Smooth muscle cell (in vitro differentiated cells): Measurements from ENCODE around the gene TRIM29. TPM values are rescaled to one million over a fixed set of nuclear protein-coding genes. Genes with fewer than 3 reads are reported as not detected.

Experiments
- DNase-seq: peaks from one replicate; lab custom pipeline; 2025; ENCODE audit not compliant: unreplicated experiment; lab: John Stamatoyannopoulos, UW
- H2AFZ ChIP-seq: fragments of 200-600 bp; sonication (generic); 2 replicates; pipeline ENCODE4 v1.6.0; 2016; ENCODE audit warnings: antibody characterized with exemption, low read depth, mild to moderate bottlenecking
- H3F3A ChIP-seq: fragments of 200-600 bp; sonication (generic); 2 replicates; pipeline ENCODE4 v1.6.0; 2017; ENCODE audit warnings: antibody characterized with exemption, low read depth
- H3K27ac ChIP-seq: fragments of 200-600 bp; sonication (generic); 2 replicates; pipeline ENCODE4 v1.5.1; 2016; ENCODE audit warnings: low read depth, mild to moderate bottlenecking
- H3K27me3 ChIP-seq: fragments of 200-600 bp; sonication (generic); 2 replicates; pipeline ENCODE4 v1.6.1; 2016; ENCODE audit warnings: low read depth, mild to moderate bottlenecking
- H3K36me3 ChIP-seq: fragments of 200-600 bp; sonication (generic); 2 replicates; pipeline ENCODE4 v1.5.1; 2016; ENCODE audit warnings: low read depth
- H3K4me1 ChIP-seq: fragments of 200-600 bp; sonication (generic); 2 replicates; pipeline ENCODE4 v1.5.1; 2016; ENCODE audit warnings: low read depth
- H3K4me2 ChIP-seq: fragments of 200-600 bp; sonication (generic); 2 replicates; pipeline ENCODE4 v1.6.0; 2016; ENCODE audit warnings: mild to moderate bottlenecking
- H3K4me3 ChIP-seq: fragments of 200-600 bp; sonication (generic); 2 replicates; pipeline ENCODE4 v1.5.1; 2016; ENCODE audit warnings: mild to moderate bottlenecking
- H3K79me2 ChIP-seq: fragments of 200-600 bp; sonication (generic); 2 replicates; pipeline ENCODE4 v1.6.0; 2016; ENCODE audit warnings: low read depth, mild to moderate bottlenecking
- H3K9ac ChIP-seq: fragments of 200-600 bp; sonication (generic); 2 replicates; pipeline ENCODE4 v1.6.0; 2016; ENCODE audit warnings: low read depth
- H3K9me3 ChIP-seq: fragments of 200-600 bp; sonication (generic); replicated peaks from 2 replicates; pipeline ENCODE4 v1.5.1; 2016; ENCODE audit warnings: low read depth
- H4K20me1 ChIP-seq: fragments of 200-600 bp; sonication (generic); 2 replicates; pipeline ENCODE4 v1.6.0; 2016; ENCODE audit warnings: low read depth
- CTCF ChIP-seq: fragments of 200-600 bp; sonication (generic); IDR thresholded peaks from 2 replicates; pipeline ENCODE4 v1.5.1; 2017; ENCODE audit warnings: borderline replicate concordance, mild to moderate bottlenecking, antibody characterized with exemption; ENCODE audit not compliant: insufficient read depth, poor library complexity, severe bottlenecking
- whole genome bisulfite sequencing: methylation state at CpG from one replicate; pipeline ENCODE4 v1.1.7; 2016; ENCODE audit warnings: low lambda C conversion rate; 5-methylcytosine and 5-hydroxymethylcytosine counted together
- polyA plus RNA-seq: library from polyadenylated mRNA; unstranded; fragments of >200 nt; fragmentation: Nextera tagmentation; extraction: Ambion mirVana; gene quantifications from 2 replicates; pipeline ENCODE4 v1.2.1, GENCODE V29; 2016
- total RNA-seq: library from RNA; depleted of rRNA; stranded (reverse); fragments of >200 nt; gene quantifications from 2 replicates; pipeline ENCODE4 v1.2.3, GENCODE V29; 2014

Gene TRIM29
- total and polyA plus RNA-seq, 2 experiments from 2014 or later = 20.6 to 37.1 TPM

GRCh38 chr11:120185706-120186455, 48.0 kb upstream of the TRIM29 start:
- Histone ChIP-seq H3K9me3 (no peaks in the 10 kb centered on the region), H3K79me2 (no peaks in the 10 kb centered on the region), H3K27me3 (no peaks in the 10 kb centered on the region), H3K4me1 (peaks cover 30% of the 10 kb centered on the region), H3K27ac (peak overlapping the region; percentile 80), H3K4me3 (no peak overlapping the region), H3K4me2 (no peak overlapping the region), H3K36me3 (no peaks in the 10 kb centered on the region), H3F3A (peaks cover 5% of the 10 kb centered on the region), H3K9ac (no peak overlapping the region), H2AFZ (no peak overlapping the region), H4K20me1 (no peaks in the 10 kb centered on the region)
- TF ChIP-seq CTCF = no peak
- no peak for DNase-seq
- 70% methylated on average over 3 of the region's 3 CpGs for WGBS

- 59% methylated on average over 7 of the region's 7 CpGs for WGBS
- no peak overlapping the region for H3K27ac ChIP-seq
- no peak overlapping the region for H3K9ac ChIP-seq
- no peaks in the 10 kb centered on the region for H3K27me3 ChIP-seq
- peaks cover 38% of the 10 kb centered on the region for H3K4me1 ChIP-seq
- H3K4me3 ChIP-seq = no peak overlapping the region
- no peak for DNase-seq
- TF ChIP-seq CTCF = no peak
- no peaks in the 10 kb centered on the region for H3K36me3 ChIP-seq
- H4K20me1 ChIP-seq = no peaks in the 10 kb centered on the region
- H3K4me2 ChIP-seq = no peak overlapping the region
- H3K9me3 ChIP-seq = no peaks in the 10 kb centered on the region
- H3F3A ChIP-seq = peaks cover 5% of the 10 kb centered on the region
- no peaks in the 10 kb centered on the region for H3K79me2 ChIP-seq
- no peak overlapping the region for H2AFZ ChIP-seq
Measured at GRCh38 chr11:120184946-120185705, 47.2 kb upstream of the TRIM29 start.

- WGBS = 91% methylated on average over 11 of the region's 11 CpGs
- no peaks in the 10 kb centered on the region for H3K79me2 ChIP-seq
- peaks cover 45% of the 10 kb centered on the region for H3K4me1 ChIP-seq
- no peak overlapping the region for H2AFZ ChIP-seq
- H3K27ac ChIP-seq = no peak overlapping the region
- no peak for DNase-seq
- no peaks in the 10 kb centered on the region for H3K36me3 ChIP-seq
- no peaks in the 10 kb centered on the region for H3K9me3 ChIP-seq
- H3K9ac ChIP-seq = no peak overlapping the region
- H4K20me1 ChIP-seq = no peaks in the 10 kb centered on the region
- H3F3A ChIP-seq = peaks cover 5% of the 10 kb centered on the region
- H3K4me3 ChIP-seq = no peak overlapping the region
- H3K4me2 ChIP-seq = no peak overlapping the region
- TF ChIP-seq CTCF = no peak
- no peaks in the 10 kb centered on the region for H3K27me3 ChIP-seq
Measured at GRCh38 chr11:120184371-120184945, 46.5 kb upstream of the TRIM29 start.
